Iris pigment epithelial cell (primary cell): ENCODE data around the gene WDR19.
"Not testable (repeated sequence)": the region's sequence is repeated elsewhere in the genome, so short reads cannot be mapped to it uniquely, and the experiment has no call there.

Source experiments
- DNase-seq: peaks from one replicate; pipeline ENCODE4 v3.0.0-alpha.2; 2011; ENCODE audit warnings: low read depth

WDR19 gene

GRCh38 chr4:39233114-39233513 lies 50.8 kb downstream of the WDR19 start:
- DNase-seq = no peak

GRCh38 chr4:39233783-39234182 lies 51.5 kb downstream of the WDR19 start:
- no peak for DNase-seq

- no peak for DNase-seq
Measured at GRCh38 chr4:39235021-39235420, 52.7 kb downstream of the WDR19 start.

GRCh38 chr4:39235696-39236095 lies 53.4 kb downstream of the WDR19 start:
- DNase-seq = no peak

GRCh38 chr4:39237179-39237578 lies 54.9 kb downstream of the WDR19 start:
- no peak for DNase-seq

- no peak for DNase-seq
Measured at GRCh38 chr4:39243462-39243861, 61.1 kb downstream of the WDR19 start.

- peak; percentile 65 for DNase-seq
Measured at GRCh38 chr4:39255266-39255665, 72.9 kb downstream of the WDR19 start.

- no peak for DNase-seq
Measured at GRCh38 chr4:39255871-39256270, 73.5 kb downstream of the WDR19 start.

- DNase-seq = peak; percentile 10
Measured at GRCh38 chr4:39256436-39256835, 74.1 kb downstream of the WDR19 start.

GRCh38 chr4:39259571-39260330 lies 77.4 kb downstream of the WDR19 start:
- DNase-seq = peak; percentile 89

GRCh38 chr4:39263895-39264294 lies 81.6 kb downstream of the WDR19 start:
- DNase-seq = no peak

GRCh38 chr4:39274503-39274902 lies 92.2 kb downstream of the WDR19 start:
- no peak for DNase-seq

GRCh38 chr4:39277661-39278060 lies 95.3 kb downstream of the WDR19 start:
- not testable (repeated sequence) for DNase-seq

- no peak for DNase-seq
Measured at GRCh38 chr4:39278476-39278875, 96.1 kb downstream of the WDR19 start.

- no peak for DNase-seq
Measured at GRCh38 chr4:39279416-39279815, 97.1 kb downstream of the WDR19 start.

- no peak for DNase-seq
Measured at GRCh38 chr4:39280770-39281169, 98.4 kb downstream of the WDR19 start.

GRCh38 chr4:39285111-39285795 lies 102.9 kb downstream of the WDR19 start:
- peak; percentile 11 for DNase-seq

- DNase-seq = peak; percentile 17
Measured at GRCh38 chr4:39285853-39286252, 103.5 kb downstream of the WDR19 start.

- DNase-seq = peak; percentile 20
Measured at GRCh38 chr4:39286263-39286662, 103.9 kb downstream of the WDR19 start.

GRCh38 chr4:39287223-39287622 lies 104.9 kb downstream of the WDR19 start:
- no peak for DNase-seq

GRCh38 chr4:39291686-39292085 lies 109.4 kb downstream of the WDR19 start:
- DNase-seq = no peak

GRCh38 chr4:39292433-39292832 lies 110.1 kb downstream of the WDR19 start:
- DNase-seq = not testable (repeated sequence)

GRCh38 chr4:39295784-39296183 lies 113.5 kb downstream of the WDR19 start:
- no peak for DNase-seq

GRCh38 chr4:39302901-39303300 lies 120.6 kb downstream of the WDR19 start:
- DNase-seq = no peak
